Upper lobe of right lung (tissue), 1 donor: ENCODE data around the gene SUCO. TPM values are rescaled to one million over a fixed set of nuclear protein-coding genes. Genes with fewer than 3 reads are reported as not detected.

Experiments used
- ATAC-seq: fragments of 200-7000 bp; cut with Tn5 transposase; one replicate; pipeline ENCODE4 v1.9.1; 2020; ENCODE audit warnings: mild to moderate bottlenecking, moderate library complexity
- DNase-seq: peaks from one replicate; pipeline ENCODE4 v3.0.0-alpha.2; 2020
- H3K27ac ChIP-seq: fragments of 200-600 bp; one replicate; pipeline ENCODE4 v1.8.0; 2022
- H3K27me3 ChIP-seq: fragments of 200-600 bp; one replicate; pipeline ENCODE4 v1.8.0; 2022; ENCODE audit warnings: mild to moderate bottlenecking
- H3K36me3 ChIP-seq: fragments of 200-600 bp; one replicate; pipeline ENCODE4 v1.8.0; 2022
- H3K4me1 ChIP-seq: fragments of 200-600 bp; one replicate; pipeline ENCODE4 v1.8.0; 2022
- H3K4me3 ChIP-seq: fragments of 200-600 bp; one replicate; pipeline ENCODE4 v1.8.0; 2022; ENCODE audit warnings: mild to moderate bottlenecking
- H3K9me3 ChIP-seq: fragments of 200-600 bp; one replicate; pipeline ENCODE4 v1.8.0; 2022
- CTCF ChIP-seq: fragments of 200-600 bp; IDR thresholded peaks from one replicate; pipeline ENCODE4 v1.8.0; 2022; ENCODE audit warnings: antibody characterized with exemption
- intact Hi-C: fragments of 100-400 bp; cut with DNase I; formaldehyde crosslinking; loops from one replicate; pipeline ENCODE4 v1.11.0; 2022
- total RNA-seq: library from RNA; stranded (reverse); fragmentation: NEBNext Ultra II Directional; extraction: Animal tissue kit (Norgen Biotek cat#: 25700); gene quantifications from one replicate; pipeline ENCODE4 v1.2.1, GENCODE V29; 2021
- donor health status: DM: no; HTN: yes; CAD: no; lungs with severe emphysema.

SUCO gene
- total RNA-seq, 1 donor from 2014 or later: 34.1 TPM

GRCh38 chr1:172566196-172566997 is 33.4 kb downstream of the SUCO start:
- no peaks in the 10 kb centered on the region for H3K4me1 ChIP-seq
- DNase-seq (no peak), ATAC-seq (no peak)
- no peaks in the 10 kb centered on the region for H3K9me3 ChIP-seq
- no peak overlapping the region for H3K4me3 ChIP-seq
- H3K27ac ChIP-seq: no peak overlapping the region
- peaks cover 57% of the 10 kb centered on the region for H3K36me3 ChIP-seq
- no peak for TF ChIP-seq CTCF
- intact Hi-C loops: no loop called here
- no peaks in the 10 kb centered on the region for H3K27me3 ChIP-seq

GRCh38 chr1:172567720-172568119 is 34.8 kb downstream of the SUCO start:
- ATAC-seq: no peak
- no peak for DNase-seq
- Histone ChIP-seq H3K27ac (no peak overlapping the region), H3K4me3 (no peak overlapping the region), H3K36me3 (peaks cover 57% of the 10 kb centered on the region), H3K4me1 (no peaks in the 10 kb centered on the region), H3K27me3 (no peaks in the 10 kb centered on the region), H3K9me3 (no peaks in the 10 kb centered on the region)
- no peak for TF ChIP-seq CTCF
- intact Hi-C loops: no loop called here

GRCh38 chr1:172574080-172574479 is 41.1 kb downstream of the SUCO start:
- intact Hi-C loops: no loop called here
- no peak for TF ChIP-seq CTCF
- H3K27me3 ChIP-seq: no peaks in the 10 kb centered on the region
- H3K36me3 ChIP-seq: peaks cover 53% of the 10 kb centered on the region
- ATAC-seq (no peak), DNase-seq (no peak)
- no peaks in the 10 kb centered on the region for H3K9me3 ChIP-seq
- no peaks in the 10 kb centered on the region for H3K4me1 ChIP-seq
- no peak overlapping the region for H3K27ac ChIP-seq
- H3K4me3 ChIP-seq: no peak overlapping the region

- Histone ChIP-seq H3K27ac (no peak overlapping the region), H3K9me3 (no peaks in the 10 kb centered on the region), H3K27me3 (no peaks in the 10 kb centered on the region), H3K4me1 (no peaks in the 10 kb centered on the region), H3K36me3 (peaks cover 37% of the 10 kb centered on the region), H3K4me3 (no peak overlapping the region)
- ATAC-seq (no peak), DNase-seq (no peak)
- intact Hi-C loops: no loop called here
- TF ChIP-seq CTCF: no peak
Observed at GRCh38 chr1:172578586-172578985, 45.6 kb downstream of the SUCO start.

GRCh38 chr1:172581273-172581672 is 48.3 kb downstream of the SUCO start:
- Histone ChIP-seq H3K4me3 (no peak overlapping the region), H3K4me1 (no peaks in the 10 kb centered on the region), H3K27ac (no peak overlapping the region), H3K36me3 (peaks cover 29% of the 10 kb centered on the region), H3K27me3 (no peaks in the 10 kb centered on the region), H3K9me3 (no peaks in the 10 kb centered on the region)
- no peak for TF ChIP-seq CTCF
- DNase-seq: no peak
- ATAC-seq: no peak
- intact Hi-C loops: no loop called here
